Measurements from ENCODE around the gene TOR3A.
"Not testable (repeated sequence)": the region's sequence is repeated elsewhere in the genome, so short reads cannot be mapped to it uniquely, and the experiment has no call there.

DNA sequence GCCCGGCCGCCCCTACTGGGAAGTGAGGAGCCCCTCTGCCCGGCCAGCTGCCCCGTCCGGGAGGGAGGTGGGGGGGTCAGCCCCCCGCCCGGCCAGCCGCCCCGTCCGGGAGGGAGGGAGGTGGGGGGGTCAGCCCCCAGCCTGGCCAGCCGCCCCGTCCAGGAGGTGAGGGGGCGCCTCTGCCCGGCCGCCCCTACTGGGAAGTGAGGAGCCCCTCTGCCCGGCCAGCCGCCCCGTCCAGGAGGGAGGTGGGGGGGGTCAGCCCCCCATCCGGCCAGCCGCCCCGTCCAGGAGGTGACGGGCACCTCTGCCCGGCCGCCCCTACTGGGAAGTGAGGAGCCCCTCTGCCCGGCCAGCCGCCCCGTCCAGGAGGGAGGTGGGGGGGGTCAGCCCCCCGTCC lies 53.8 kb downstream of the TOR3A start:
- TF ChIP-seq, protein P1, sequence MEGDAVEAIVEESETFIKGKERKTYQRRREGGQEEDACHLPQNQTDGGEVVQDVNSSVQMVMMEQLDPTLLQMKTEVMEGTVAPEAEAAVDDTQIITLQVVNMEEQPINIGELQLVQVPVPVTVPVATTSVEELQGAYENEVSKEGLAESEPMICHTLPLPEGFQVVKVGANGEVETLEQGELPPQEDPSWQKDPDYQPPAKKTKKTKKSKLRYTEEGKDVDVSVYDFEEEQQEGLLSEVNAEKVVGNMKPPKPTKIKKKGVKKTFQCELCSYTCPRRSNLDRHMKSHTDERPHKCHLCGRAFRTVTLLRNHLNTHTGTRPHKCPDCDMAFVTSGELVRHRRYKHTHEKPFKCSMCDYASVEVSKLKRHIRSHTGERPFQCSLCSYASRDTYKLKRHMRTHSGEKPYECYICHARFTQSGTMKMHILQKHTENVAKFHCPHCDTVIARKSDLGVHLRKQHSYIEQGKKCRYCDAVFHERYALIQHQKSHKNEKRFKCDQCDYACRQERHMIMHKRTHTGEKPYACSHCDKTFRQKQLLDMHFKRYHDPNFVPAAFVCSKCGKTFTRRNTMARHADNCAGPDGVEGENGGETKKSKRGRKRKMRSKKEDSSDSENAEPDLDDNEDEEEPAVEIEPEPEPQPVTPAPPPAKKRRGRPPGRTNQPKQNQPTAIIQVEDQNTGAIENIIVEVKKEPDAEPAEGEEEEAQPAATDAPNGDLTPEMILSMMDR (IDR thresholded peaks at IDR 0.05; ENCODE audit: insufficient read depth, low read depth, low read length): not testable (repeated sequence)
- TF ChIP-seq EZH2 (IDR thresholded peaks at IDR 0.05; ENCODE audit: insufficient read depth, low read length): not testable (repeated sequence)
